K562 (cell line): ENCODE data around the gene FN3KRP. TPM values are rescaled to one million over a fixed set of nuclear protein-coding genes. Genes with fewer than 3 reads are reported as not detected.
A peak's percentile ranks its signal among the peaks of the same experiment; 100 is the strongest.

Experiments used
- ELK1 ChIP-seq: sonication (generic); formaldehyde crosslinking; IDR thresholded peaks from 2 replicates; pipeline ENCODE4 v1.8.1; 2022; ENCODE audit warnings: missing genetic modification reagents
- FIP1L1 ChIP-seq: fragments of 200-400 bp; formaldehyde crosslinking; IDR thresholded peaks from 2 replicates; pipeline ENCODE4 v1.6.1; 2018; ENCODE audit warnings: mild to moderate bottlenecking, low read depth, low read length; ENCODE audit not compliant: poor library complexity, severe bottlenecking
- LCOR ChIP-seq: sonication (generic); formaldehyde crosslinking; IDR thresholded peaks from 2 replicates; pipeline ENCODE4 v1.8.0; 2022; ENCODE audit warnings: mild to moderate bottlenecking, missing genetic modification reagents
- MAFG ChIP-seq: fragments of 450-650 bp; conservative IDR thresholded peaks from 2 replicates; pipeline ENCODE4 v1.6.1; 2016; ENCODE audit warnings: missing genetic modification characterization, missing compliant biosample characterization
- MGA ChIP-seq: fragments of 450-650 bp; IDR thresholded peaks from 2 replicates; pipeline ENCODE4 v1.6.1; 2016; ENCODE audit warnings: mild to moderate bottlenecking, moderate library complexity
- MTA1 ChIP-seq: fragments of 450-650 bp; IDR thresholded peaks from 2 replicates; pipeline ENCODE4 v1.6.1; 2017; ENCODE audit warnings: borderline replicate concordance
- MTA3 ChIP-seq: fragments of 450-650 bp; formaldehyde crosslinking; IDR thresholded peaks from 2 replicates; pipeline ENCODE4 v1.6.1; 2017; ENCODE audit warnings: mild to moderate bottlenecking, borderline replicate concordance
- TCF3 ChIP-seq: sonication (generic); formaldehyde crosslinking; IDR thresholded peaks from 2 replicates; pipeline ENCODE4 v1.4.0; 2020; ENCODE audit warnings: mild to moderate bottlenecking, missing genetic modification reagents
- TFE3 ChIP-seq: fragments of 450-650 bp; formaldehyde crosslinking; IDR thresholded peaks from 2 replicates; pipeline ENCODE4 v1.4.0; 2020; ENCODE audit warnings: mild to moderate bottlenecking, mixed read lengths
- ZBTB33 ChIP-seq: sonication (generic); formaldehyde crosslinking; IDR thresholded peaks from 2 replicates; pipeline ENCODE4 v1.8.1; 2023; ENCODE audit warnings: mild to moderate bottlenecking, missing genetic modification reagents
- polyA plus RNA-seq, 8 experiments: library from polyadenylated mRNA; depleted of rRNA in 4 of 8; stranded (reverse) in 5 of 8; unstranded in 3 of 8; fragments of >200 nt; fragmentation: Nextera tagmentation in 2 of 8; fragmentation: Illumina TruSeq in 1 of 8; extraction: Ambion mirVana in 2 of 8; extraction: Trizol in 1 of 8; gene quantifications; 2 replicates each; pipeline versions ENCODE4 v1.2.1 to v1.2.3, GENCODE V29; 2011 to 2014; ENCODE audit warnings: inconsistent platforms in 1 of 8, missing spikeins in 1 of 8
- total RNA-seq, 7 experiments: library from RNA; depleted of rRNA in 6 of 7; stranded (reverse); fragments of >200 nt in 6 of 7; fragmentation: Illumina TruSeq in 2 of 7; extraction: Trizol in 2 of 7; gene quantifications; 2 replicates each; pipeline versions ENCODE4 v1.2.1 to v1.2.3, GENCODE V29; 2011 to 2021; ENCODE audit warnings: low replicate concordance in 1 of 7

FN3KRP gene
- total and polyA plus RNA-seq, 9 of the 15 experiments (the other 6 are each of a cell fraction or from before 2014, with no cell fraction given): 2.0 to 32.1 (median 24.9) TPM

- TF ChIP-seq MGA (peak; percentile 77), MTA1 (0 out of 2 replicates have a peak, but pooled peaks have one; percentile 38), MAFG (tag) (no peak), ZBTB33 (CRISPR knock-in tag) (peak; percentile 39; the same call in 1 of the 2 replicates), TCF3 (peak; percentile 24; the same call in 1 of the 2 replicates), FIP1L1 (no peak), MTA3 (peak; percentile 100), TFE3 (CRISPR knock-in tag) (no peak), ELK1 (CRISPR knock-in tag) (no peak), LCOR (CRISPR knock-in tag) (peak; percentile 53; the same call in 1 of the 2 replicates)
Observed at GRCh38 chr17:82751571-82752370, 35.3 kb downstream of the FN3KRP start, which contains the start of gene TBCD (continued).
